ENCODE data around the gene AGBL1.

DNA sequence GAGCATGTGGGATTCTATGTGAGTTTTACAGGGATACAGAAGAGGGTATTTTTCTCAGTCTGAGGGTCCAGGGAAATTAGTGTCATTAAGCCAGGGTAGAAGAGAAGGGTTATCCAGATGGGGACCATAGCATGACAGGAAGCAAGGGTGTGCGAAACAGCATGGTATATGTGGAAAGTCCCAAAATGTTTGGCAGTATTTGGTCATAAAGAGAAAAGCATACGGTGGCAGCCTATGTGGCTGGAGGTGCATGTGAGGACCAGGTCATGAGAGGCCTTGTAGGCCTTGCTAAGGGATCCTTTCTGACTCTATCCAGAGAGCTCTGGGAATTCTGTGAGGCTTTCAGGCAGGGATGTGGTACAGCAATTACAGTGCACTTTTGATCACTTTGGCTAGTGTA is 411.4 kb downstream of the AGBL1 start:
- TF ChIP-seq, protein P1, sequence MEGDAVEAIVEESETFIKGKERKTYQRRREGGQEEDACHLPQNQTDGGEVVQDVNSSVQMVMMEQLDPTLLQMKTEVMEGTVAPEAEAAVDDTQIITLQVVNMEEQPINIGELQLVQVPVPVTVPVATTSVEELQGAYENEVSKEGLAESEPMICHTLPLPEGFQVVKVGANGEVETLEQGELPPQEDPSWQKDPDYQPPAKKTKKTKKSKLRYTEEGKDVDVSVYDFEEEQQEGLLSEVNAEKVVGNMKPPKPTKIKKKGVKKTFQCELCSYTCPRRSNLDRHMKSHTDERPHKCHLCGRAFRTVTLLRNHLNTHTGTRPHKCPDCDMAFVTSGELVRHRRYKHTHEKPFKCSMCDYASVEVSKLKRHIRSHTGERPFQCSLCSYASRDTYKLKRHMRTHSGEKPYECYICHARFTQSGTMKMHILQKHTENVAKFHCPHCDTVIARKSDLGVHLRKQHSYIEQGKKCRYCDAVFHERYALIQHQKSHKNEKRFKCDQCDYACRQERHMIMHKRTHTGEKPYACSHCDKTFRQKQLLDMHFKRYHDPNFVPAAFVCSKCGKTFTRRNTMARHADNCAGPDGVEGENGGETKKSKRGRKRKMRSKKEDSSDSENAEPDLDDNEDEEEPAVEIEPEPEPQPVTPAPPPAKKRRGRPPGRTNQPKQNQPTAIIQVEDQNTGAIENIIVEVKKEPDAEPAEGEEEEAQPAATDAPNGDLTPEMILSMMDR (IDR thresholded peaks at IDR 0.05): no peak
- TF ChIP-seq EP300 (IDR thresholded peaks at IDR 0.05) (no peak), JUNB (IDR thresholded peaks at IDR 0.05) (no peak), RCOR1 (IDR thresholded peaks at IDR 0.05; ENCODE audit: low read depth, low read length) (no peak), CHD2 (IDR thresholded peaks at IDR 0.05; ENCODE audit: low read length, partially characterized antibody) (no peak), USF2 (IDR thresholded peaks at IDR 0.05) (no peak), EHF (CRISPR knock-in tag; IDR thresholded peaks at IDR 0.05) (no peak), CEBPB (IDR thresholded peaks at IDR 0.05) (no peak), HOXB5 (CRISPR knock-in tag; IDR thresholded peaks at IDR 0.05) (no peak), POLR2A (IDR thresholded peaks at IDR 0.05; ENCODE audit: low read length) (no peak), MAX (IDR thresholded peaks at IDR 0.05) (no peak), CBX8 (IDR thresholded peaks at IDR 0.05) (no peak), SMC3 (IDR thresholded peaks at IDR 0.05) (no peak)
- TF ChIP-seq, protein P2, sequence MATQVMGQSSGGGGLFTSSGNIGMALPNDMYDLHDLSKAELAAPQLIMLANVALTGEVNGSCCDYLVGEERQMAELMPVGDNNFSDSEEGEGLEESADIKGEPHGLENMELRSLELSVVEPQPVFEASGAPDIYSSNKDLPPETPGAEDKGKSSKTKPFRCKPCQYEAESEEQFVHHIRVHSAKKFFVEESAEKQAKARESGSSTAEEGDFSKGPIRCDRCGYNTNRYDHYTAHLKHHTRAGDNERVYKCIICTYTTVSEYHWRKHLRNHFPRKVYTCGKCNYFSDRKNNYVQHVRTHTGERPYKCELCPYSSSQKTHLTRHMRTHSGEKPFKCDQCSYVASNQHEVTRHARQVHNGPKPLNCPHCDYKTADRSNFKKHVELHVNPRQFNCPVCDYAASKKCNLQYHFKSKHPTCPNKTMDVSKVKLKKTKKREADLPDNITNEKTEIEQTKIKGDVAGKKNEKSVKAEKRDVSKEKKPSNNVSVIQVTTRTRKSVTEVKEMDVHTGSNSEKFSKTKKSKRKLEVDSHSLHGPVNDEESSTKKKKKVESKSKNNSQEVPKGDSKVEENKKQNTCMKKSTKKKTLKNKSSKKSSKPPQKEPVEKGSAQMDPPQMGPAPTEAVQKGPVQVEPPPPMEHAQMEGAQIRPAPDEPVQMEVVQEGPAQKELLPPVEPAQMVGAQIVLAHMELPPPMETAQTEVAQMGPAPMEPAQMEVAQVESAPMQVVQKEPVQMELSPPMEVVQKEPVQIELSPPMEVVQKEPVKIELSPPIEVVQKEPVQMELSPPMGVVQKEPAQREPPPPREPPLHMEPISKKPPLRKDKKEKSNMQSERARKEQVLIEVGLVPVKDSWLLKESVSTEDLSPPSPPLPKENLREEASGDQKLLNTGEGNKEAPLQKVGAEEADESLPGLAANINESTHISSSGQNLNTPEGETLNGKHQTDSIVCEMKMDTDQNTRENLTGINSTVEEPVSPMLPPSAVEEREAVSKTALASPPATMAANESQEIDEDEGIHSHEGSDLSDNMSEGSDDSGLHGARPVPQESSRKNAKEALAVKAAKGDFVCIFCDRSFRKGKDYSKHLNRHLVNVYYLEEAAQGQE (IDR thresholded peaks at IDR 0.05): no peak

All from A549 (cell line).